ENCODE results near the gene LORICRIN.

Gene LORICRIN

GRCh38 chr1:153262070-153262366 lies 2.5 kb downstream of the LORICRIN start:
- TF ChIP-seq CTCF (IDR thresholded peaks at IDR 0.05): no peak

- TF ChIP-seq CTCF (IDR thresholded peaks at IDR 0.05): no peak
Observed at GRCh38 chr1:153262462-153263157, 3.1 kb downstream of the LORICRIN start.

GRCh38 chr1:153265457-153265856 lies 6.0 kb downstream of the LORICRIN start:
- no peak for TF ChIP-seq CTCF (IDR thresholded peaks at IDR 0.05)

GRCh38 chr1:153271711-153272110 lies 12.2 kb downstream of the LORICRIN start:
- TF ChIP-seq CTCF (IDR thresholded peaks at IDR 0.05): no peak

- no peak for TF ChIP-seq CTCF (IDR thresholded peaks at IDR 0.05)
Observed at GRCh38 chr1:153272186-153272585, 12.7 kb downstream of the LORICRIN start.

GRCh38 chr1:153277852-153278251 lies 18.4 kb downstream of the LORICRIN start:
- peak; percentile 71 for TF ChIP-seq CTCF (IDR thresholded peaks at IDR 0.05)

- TF ChIP-seq CTCF (IDR thresholded peaks at IDR 0.05): peak; percentile 86
Observed at GRCh38 chr1:153288634-153289275, 29.3 kb downstream of the LORICRIN start.

Data from LNCAP (cell line).